OCI-LY1 (cell line): Measurements from ENCODE around the gene ABCC3.

Experiments used
- EZH2 ChIP-seq: fragments of 200-600 bp; sonication (generic), shearing (Covaris generic); IDR thresholded peaks from 2 replicates; pipeline ENCODE4 v1.8.0; 2017; ENCODE audit warnings: borderline replicate concordance, mixed run types, mild to moderate bottlenecking, antibody characterized with exemption, low read length, moderate library complexity, mixed read lengths
- TF ChIP-seq, protein P1 (sequence below): fragments of 200-600 bp; sonication (generic), shearing (Covaris generic); IDR thresholded peaks from 2 replicates; pipeline ENCODE4 v1.5.1; 2017; ENCODE audit warnings: mild to moderate bottlenecking, antibody characterized with exemption, low read length, moderate library complexity, mixed read lengths

- TF ChIP-seq, protein P1, sequence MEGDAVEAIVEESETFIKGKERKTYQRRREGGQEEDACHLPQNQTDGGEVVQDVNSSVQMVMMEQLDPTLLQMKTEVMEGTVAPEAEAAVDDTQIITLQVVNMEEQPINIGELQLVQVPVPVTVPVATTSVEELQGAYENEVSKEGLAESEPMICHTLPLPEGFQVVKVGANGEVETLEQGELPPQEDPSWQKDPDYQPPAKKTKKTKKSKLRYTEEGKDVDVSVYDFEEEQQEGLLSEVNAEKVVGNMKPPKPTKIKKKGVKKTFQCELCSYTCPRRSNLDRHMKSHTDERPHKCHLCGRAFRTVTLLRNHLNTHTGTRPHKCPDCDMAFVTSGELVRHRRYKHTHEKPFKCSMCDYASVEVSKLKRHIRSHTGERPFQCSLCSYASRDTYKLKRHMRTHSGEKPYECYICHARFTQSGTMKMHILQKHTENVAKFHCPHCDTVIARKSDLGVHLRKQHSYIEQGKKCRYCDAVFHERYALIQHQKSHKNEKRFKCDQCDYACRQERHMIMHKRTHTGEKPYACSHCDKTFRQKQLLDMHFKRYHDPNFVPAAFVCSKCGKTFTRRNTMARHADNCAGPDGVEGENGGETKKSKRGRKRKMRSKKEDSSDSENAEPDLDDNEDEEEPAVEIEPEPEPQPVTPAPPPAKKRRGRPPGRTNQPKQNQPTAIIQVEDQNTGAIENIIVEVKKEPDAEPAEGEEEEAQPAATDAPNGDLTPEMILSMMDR, result no peak
- no peak for TF ChIP-seq EZH2
Observed at GRCh38 chr17:50657627-50658026, 22.9 kb downstream of the ABCC3 start.
